H1 (cell line): ENCODE results near the gene SLC7A10. TPM values are rescaled to one million over a fixed set of nuclear protein-coding genes. Genes with fewer than 3 reads are reported as not detected.
A peak's percentile ranks its signal among the peaks of the same experiment; 100 is the strongest.

ENCODE experiments used
- CTCF ChIA-PET: fragments of 300-600 bp; sonication (Branson Sonifier 250); formaldehyde crosslinking; loops from one replicate; lab custom pipeline; 2021; ENCODE audit not compliant: partially characterized antibody; lab: Charles Lee
- POLR2A ChIA-PET: fragments of 300-600 bp; sonication (Branson Sonifier 250); formaldehyde crosslinking; loops from one replicate; lab custom pipeline; 2021; ENCODE audit warnings: inconsistent platforms; ENCODE audit not compliant: partially characterized antibody; lab: Charles Lee
- DNase-seq, 2 experiments: peaks; one replicate each; pipeline versions ENCODE4 v3.0.0 to v3.0.0-alpha.2; 2010 to 2022; ENCODE audit warnings: low spot score in 2 of 2, low read depth in 1 of 2, mixed read lengths in 1 of 2
- FAIRE-seq: peaks from 2 replicates; lab custom pipeline; 2011; peaks lifted over from hg19 to GRCh38; lab: Jason Lieb, UNC
- H2AFZ ChIP-seq: 2 replicates; pipeline ENCODE4 v1.8.1; 2012; ENCODE audit warnings: low read length, inconsistent platforms
- H2AK5ac ChIP-seq: 2 replicates; pipeline ENCODE4 v1.6.1; 2013; ENCODE audit warnings: low read depth, low read length
- H2BK120ac ChIP-seq: replicated peaks from 2 replicates; pipeline ENCODE3; 2013; ENCODE audit warnings: low read depth, low read length, inconsistent platforms
- H2BK12ac ChIP-seq: 2 replicates; pipeline ENCODE4 v1.6.1; 2013; ENCODE audit warnings: low read depth, low read length
- H2BK15ac ChIP-seq: 2 replicates; pipeline ENCODE4 v1.6.1; 2013; ENCODE audit warnings: low read length
- H2BK20ac ChIP-seq: 2 replicates; pipeline ENCODE4 v1.6.1; 2013; ENCODE audit warnings: low read length
- H2BK5ac ChIP-seq: 2 replicates; pipeline ENCODE4 v1.6.1; 2013; ENCODE audit warnings: low read depth, low read length
- H3K14ac ChIP-seq: 2 replicates; pipeline ENCODE4 v1.6.1; 2013; ENCODE audit warnings: inconsistent platforms; ENCODE audit not compliant: insufficient read length
- H3K18ac ChIP-seq: 2 replicates; pipeline ENCODE4 v1.6.1; 2013; ENCODE audit warnings: low read length; ENCODE audit errors: extremely low read depth
- H3K23ac ChIP-seq: 2 replicates; pipeline ENCODE4 v1.6.1; 2013; ENCODE audit warnings: inconsistent platforms; ENCODE audit not compliant: insufficient read length
- H3K23me2 ChIP-seq: 2 replicates; pipeline ENCODE4 v1.6.1; 2013; ENCODE audit warnings: low read depth, low read length
- H3K27ac ChIP-seq: 2 replicates; pipeline ENCODE4 v1.6.1; 2011; ENCODE audit warnings: low read depth, low read length, inconsistent platforms
- H3K27me3 ChIP-seq, 4 experiments: replicated peaks in 1 of 4; 1 replicate in 1 of 4; 2 replicates in 3 of 4; pipeline versions ENCODE4 v1.6.1 to v1.8.1; 2011 to 2013; ENCODE audit warnings: low read length in 3 of 4, mild to moderate bottlenecking in 3 of 4, inconsistent platforms in 2 of 4, mixed read lengths in 2 of 4, moderate library complexity in 1 of 4; ENCODE audit not compliant: control insufficient read depth in 3 of 4, insufficient read depth in 3 of 4; ENCODE audit errors: extremely low read depth in 1 of 4
- H3K36me3 ChIP-seq, 4 experiments: 2 replicates each; pipeline versions ENCODE4 v1.6.1 to v1.8.1; 2011 to 2013; ENCODE audit warnings: mild to moderate bottlenecking in 4 of 4, low read length in 3 of 4, moderate library complexity in 2 of 4, control low read depth in 1 of 4, inconsistent platforms in 1 of 4; ENCODE audit not compliant: insufficient read depth in 4 of 4, control insufficient read depth in 2 of 4
- H3K4ac ChIP-seq: replicated peaks from 2 replicates; pipeline ENCODE3; 2013; ENCODE audit warnings: low read length, low read depth, mixed read lengths, inconsistent platforms; ENCODE audit not compliant: insufficient read length
- H3K4me1 ChIP-seq, 4 experiments: replicated peaks in 1 of 4; 1 replicate in 1 of 4; 2 replicates in 3 of 4; pipeline versions ENCODE4 v1.6.1 to v1.8.1; 2011 to 2013; ENCODE audit warnings: low read length in 3 of 4, inconsistent platforms in 2 of 4, mixed read lengths in 1 of 4; ENCODE audit not compliant: insufficient read depth in 4 of 4, control insufficient read depth in 3 of 4
- H3K4me2 ChIP-seq, 2 experiments: 2 replicates each; pipeline versions ENCODE4 v1.6.1 to v1.8.1; 2011 to 2013; ENCODE audit warnings: low read depth in 2 of 2, low read length in 2 of 2, control low read depth in 1 of 2, inconsistent platforms in 1 of 2, mild to moderate bottlenecking in 1 of 2; ENCODE audit not compliant: insufficient read depth in 1 of 2
- H3K4me3 ChIP-seq, 4 experiments: fragments of 200-600, 300-600 bp in 1 of 4; sonication (generic), shearing (Covaris generic), sonication (Bioruptor Twin) in 1 of 4; 2 replicates each; pipeline versions ENCODE4 v1.5.1 to v1.8.1; 2011 to 2016; ENCODE audit warnings: low read length in 4 of 4, low read depth in 3 of 4, control low read depth in 2 of 4, inconsistent platforms in 2 of 4, mild to moderate bottlenecking in 2 of 4, mixed read lengths in 1 of 4, moderate library complexity in 1 of 4; ENCODE audit not compliant: insufficient read depth in 2 of 4; ENCODE audit errors: extremely low read depth in 1 of 4
- H3K56ac ChIP-seq: replicated peaks from 2 replicates; pipeline ENCODE3; 2013; ENCODE audit warnings: low read depth, mild to moderate bottlenecking, mixed read lengths, low read length, inconsistent platforms; ENCODE audit not compliant: insufficient read length
- H3K79me1 ChIP-seq: 2 replicates; pipeline ENCODE4 v1.6.1; 2013; ENCODE audit warnings: low read depth, low read length, control low read depth
- H3K79me2 ChIP-seq, 2 experiments: 2 replicates each; pipeline versions ENCODE4 v1.6.1 to v1.8.1; 2012 to 2013; ENCODE audit warnings: low read length in 2 of 2, mild to moderate bottlenecking in 2 of 2, inconsistent platforms in 1 of 2; ENCODE audit not compliant: insufficient read depth in 2 of 2, control insufficient read depth in 1 of 2
- H3K9ac ChIP-seq, 4 experiments: replicated peaks in 1 of 4; 1 replicate in 1 of 4; 2 replicates in 3 of 4; pipeline versions ENCODE4 v1.6.1 to v1.8.1; 2011 to 2013; ENCODE audit warnings: low read depth in 3 of 4, low read length in 3 of 4, control low read depth in 2 of 4, mild to moderate bottlenecking in 2 of 4, moderate library complexity in 2 of 4, inconsistent platforms in 1 of 4; ENCODE audit errors: extremely low read depth in 1 of 4
- H3K9me3 ChIP-seq, 2 experiments: 2 replicates each; pipeline versions ENCODE4 v1.6.1 to v1.8.1; 2012 to 2013; ENCODE audit warnings: mild to moderate bottlenecking in 2 of 2, moderate library complexity in 2 of 2, control low read depth in 1 of 2, inconsistent platforms in 1 of 2, low read depth in 1 of 2, low read length in 1 of 2, mixed read lengths in 1 of 2; ENCODE audit not compliant: insufficient read depth in 2 of 2
- H4K20me1 ChIP-seq, 2 experiments: replicated peaks in 1 of 2; 2 replicates each; pipeline versions ENCODE3 to v1.8.1; 2011 to 2013; ENCODE audit warnings: inconsistent platforms in 2 of 2, low read length in 2 of 2, mild to moderate bottlenecking in 1 of 2; ENCODE audit not compliant: insufficient read depth in 2 of 2, control insufficient read depth in 1 of 2
- H4K5ac ChIP-seq: 2 replicates; pipeline ENCODE4 v1.6.1; 2013; ENCODE audit warnings: low read length, low read depth, mixed read lengths, inconsistent platforms; ENCODE audit not compliant: insufficient read length
- H4K8ac ChIP-seq: 2 replicates; pipeline ENCODE4 v1.8.0; 2013; ENCODE audit warnings: mild to moderate bottlenecking, moderate library complexity, low read length, inconsistent platforms; ENCODE audit not compliant: insufficient read depth; ENCODE audit errors: extremely low read depth
- H4K91ac ChIP-seq: replicated peaks from 2 replicates; pipeline ENCODE3; 2013; ENCODE audit warnings: low read length, mixed read lengths, inconsistent platforms; ENCODE audit not compliant: insufficient read length
- BACH1 ChIP-seq: IDR thresholded peaks from 2 replicates; pipeline ENCODE4 v1.6.1; 2012; ENCODE audit warnings: low read length, improper control_type of control experiment
- BCL11A ChIP-seq, 2 experiments: IDR thresholded peaks; one replicate each; pipeline ENCODE4 v1.6.1; 2011; ENCODE audit warnings: low read depth in 2 of 2, low read length in 2 of 2, mild to moderate bottlenecking in 2 of 2
- CBX8 ChIP-seq: fragments of 300-800, 300-1000 bp; sonication (generic); IDR thresholded peaks from 2 replicates; pipeline ENCODE4 v1.7.1; 2016; ENCODE audit warnings: low read depth, low read length, borderline replicate concordance
- CHD2 ChIP-seq: IDR thresholded peaks from 2 replicates; pipeline ENCODE4 v1.6.1; 2012; ENCODE audit warnings: low read length, improper control_type of control experiment
- EP300 ChIP-seq, 2 experiments: IDR thresholded peaks; 1 replicate in 1 of 2; 2 replicates in 1 of 2; pipeline ENCODE4 v1.6.1; 2011 to 2012; ENCODE audit warnings: low read depth in 2 of 2, low read length in 2 of 2, mild to moderate bottlenecking in 2 of 2, borderline replicate concordance in 1 of 2, inconsistent platforms in 1 of 2, moderate library complexity in 1 of 2
- FOSL1 ChIP-seq: IDR thresholded peaks from 2 replicates; pipeline ENCODE4 v1.6.1; 2011; ENCODE audit warnings: mild to moderate bottlenecking, low read depth, low read length, moderate library complexity; ENCODE audit not compliant: insufficient read depth
- SIN3A ChIP-seq, 2 experiments: IDR thresholded peaks in 1 of 2; conservative IDR thresholded peaks in 1 of 2; 2 replicates each; pipeline ENCODE4 v1.6.1; 2011 to 2012; ENCODE audit warnings: low read length in 2 of 2, improper control_type of control experiment in 1 of 2, low read depth in 1 of 2, mild to moderate bottlenecking in 1 of 2
- SP1 ChIP-seq: IDR thresholded peaks from 2 replicates; pipeline ENCODE4 v1.6.1; 2011; ENCODE audit warnings: low read depth, low read length
- TBP ChIP-seq: IDR thresholded peaks from 2 replicates; pipeline ENCODE4 v1.6.1; 2011; ENCODE audit warnings: low read depth, low read length, improper control_type of control experiment
- WGBS, 2 experiments: shearing (Covaris generic) in 1 of 2; methylation state at CpG; one replicate each; pipeline versions ENCODE4 v1.1.6 to v1.1.7; 2013 to 2015; ENCODE audit warnings: low lambda C conversion rate in 2 of 2, mixed read lengths in 2 of 2, inconsistent platforms in 1 of 2, low coverage in 1 of 2, missing lambda C conversion rate in 1 of 2; ENCODE audit not compliant: insufficient replicate concordance in 2 of 2, insufficient coverage in 1 of 2, insufficient read length in 1 of 2; ENCODE audit errors: extremely low coverage in 1 of 2, missing lambda C conversion rate in 1 of 2; 5-methylcytosine and 5-hydroxymethylcytosine counted together
- polyA plus RNA-seq, 7 experiments: library from polyadenylated mRNA; depleted of rRNA in 3 of 7; stranded (reverse) in 5 of 7; unstranded in 2 of 7; fragments of >200 nt in 5 of 7; fragments of 200-250 nt in 2 of 7; gene quantifications; 1 replicate in 5 of 7; 2 replicates in 1 of 7; 4 replicates in 1 of 7; pipeline versions ENCODE4 v1.2.1 to v1.2.3, GENCODE V29; 2011 to 2013; ENCODE audit warnings: missing spikeins in 2 of 7, mixed read lengths in 2 of 7
- total RNA-seq: library from RNA; stranded (reverse); fragmentation: NEBNext Ultra II Directional; extraction: Animal tissue kit (Norgen Biotek cat#: 25700); gene quantifications from 2 replicates; pipeline ENCODE4 v1.2.1, GENCODE V29; 2021
- TF ChIP-seq, protein P1 (sequence below), 3 experiments: IDR thresholded peaks; 1 replicate in 2 of 3; 2 replicates in 1 of 3; pipeline versions ENCODE4 v1.5.1 to v1.6.1; 2011; ENCODE audit warnings: low read length in 3 of 3, mild to moderate bottlenecking in 3 of 3, inconsistent platforms in 2 of 3, low read depth in 1 of 3, moderate library complexity in 1 of 3; ENCODE audit not compliant: insufficient read depth in 1 of 3; ENCODE audit errors: control extremely low read depth in 1 of 3

The SLC7A10 gene
- total and polyA plus RNA-seq, 2 of the 8 experiments (the other 6 are each of a cell fraction or from before 2014, with no cell fraction given), result 3.7 to 7.1 TPM

DNA sequence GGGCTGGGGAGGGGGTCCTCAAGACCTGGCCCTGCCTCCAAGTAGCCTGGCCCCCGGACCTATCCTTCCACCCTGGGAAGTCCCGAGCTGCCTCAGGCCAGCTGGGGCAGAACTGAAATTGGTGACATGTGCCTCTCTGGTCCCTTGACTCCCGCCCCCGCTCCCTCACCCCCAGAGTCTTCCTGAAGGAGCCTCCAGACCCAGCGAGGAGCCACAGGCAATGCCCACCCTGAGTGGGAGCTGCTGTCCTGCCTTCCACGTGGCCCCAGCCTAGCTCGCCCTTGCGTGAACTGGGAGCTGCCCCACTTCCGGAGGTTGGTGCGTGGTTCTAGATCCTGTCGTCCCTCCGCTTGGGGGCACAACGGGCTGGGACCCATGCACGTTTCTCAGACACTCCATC, 42.1 kb upstream of the SLC7A10 start:
- Histone ChIP-seq H3K4me1 (no peaks in the 10 kb centered on the region; a peak in 1 of 7 replicates), H3K9ac (no peak overlapping the region), H3K4me3 (no peak overlapping the region), H2BK120ac (no peak overlapping the region), H3K27ac (no peak overlapping the region), H4K91ac (peak overlapping the region; percentile 54), H4K5ac (no peak overlapping the region), H3K36me3 (no peaks in the 10 kb centered on the region), H3K4me2 (no peak overlapping the region), H2BK20ac (no peak overlapping the region), H2BK12ac (peak overlapping the region; percentile 75; the same call in 1 of the 2 replicates), H3K27me3 (no peaks in the 10 kb centered on the region), H4K8ac (peak overlapping the region; percentile 71; the same call in 1 of the 2 replicates), H3K9me3 (no peaks in the 10 kb centered on the region), H3K79me1 (no peaks in the 10 kb centered on the region), H3K56ac (no peak overlapping the region), H2AFZ (no peak overlapping the region), H3K18ac (peak overlapping the region; percentile 32), H4K20me1 (no peaks in the 10 kb centered on the region), H3K23ac (no peak overlapping the region), H2BK15ac (0 out of 2 replicates have a peak overlapping the region, but pooled peaks have one; percentile 61), H3K4ac (peak overlapping the region; percentile 91), H3K79me2 (no peaks in the 10 kb centered on the region), H2AK5ac (no peak overlapping the region), H2BK5ac (no peak overlapping the region; the same call in 1 of the 2 replicates), H3K23me2 (no peaks in the 10 kb centered on the region), H3K14ac (no peak overlapping the region)
- ChIA-PET POLR2A (interaction anchor here (1.7 kb wide), 1 partner anchor 109 kb away, joined by 3 read pairs; no protein-coding TSS in a partner anchor), CTCF (interaction anchor here (0.7 to 3.6 kb wide), 6 partner anchors 22 to 131 kb away, joined by 3 to 16 read pairs (median 7); partner anchors contain the start of gene CEBPA)
- DNase-seq (no peak), FAIRE-seq (no peak)
- WGBS, 2 experiments, result 90% methylated on average over 12 of the region's 14 CpGs; no CpG with 5 or more reads in 1 of the 2 experiments
- TF ChIP-seq SIN3A (conservative IDR thresholded peaks at IDR 0.05 in 1 of 2, IDR thresholded peaks at IDR 0.05 in 1 of 2; ENCODE audit: low read depth in 1 of 2, low read length in 2 of 2) (no peak), CBX8 (no peak), TBP (no peak), BCL11A (IDR thresholded peaks at IDR 0.05; ENCODE audit: low read depth in 2 of 2, low read length in 2 of 2) (no peak), SP1 (no peak), BACH1 (no peak), FOSL1 (no peak), EP300 (IDR thresholded peaks at IDR 0.05; ENCODE audit: borderline replicate concordance in 1 of 2, low read depth in 2 of 2, low read length in 2 of 2) (no peak), CHD2 (no peak)
- TF ChIP-seq, protein P1, sequence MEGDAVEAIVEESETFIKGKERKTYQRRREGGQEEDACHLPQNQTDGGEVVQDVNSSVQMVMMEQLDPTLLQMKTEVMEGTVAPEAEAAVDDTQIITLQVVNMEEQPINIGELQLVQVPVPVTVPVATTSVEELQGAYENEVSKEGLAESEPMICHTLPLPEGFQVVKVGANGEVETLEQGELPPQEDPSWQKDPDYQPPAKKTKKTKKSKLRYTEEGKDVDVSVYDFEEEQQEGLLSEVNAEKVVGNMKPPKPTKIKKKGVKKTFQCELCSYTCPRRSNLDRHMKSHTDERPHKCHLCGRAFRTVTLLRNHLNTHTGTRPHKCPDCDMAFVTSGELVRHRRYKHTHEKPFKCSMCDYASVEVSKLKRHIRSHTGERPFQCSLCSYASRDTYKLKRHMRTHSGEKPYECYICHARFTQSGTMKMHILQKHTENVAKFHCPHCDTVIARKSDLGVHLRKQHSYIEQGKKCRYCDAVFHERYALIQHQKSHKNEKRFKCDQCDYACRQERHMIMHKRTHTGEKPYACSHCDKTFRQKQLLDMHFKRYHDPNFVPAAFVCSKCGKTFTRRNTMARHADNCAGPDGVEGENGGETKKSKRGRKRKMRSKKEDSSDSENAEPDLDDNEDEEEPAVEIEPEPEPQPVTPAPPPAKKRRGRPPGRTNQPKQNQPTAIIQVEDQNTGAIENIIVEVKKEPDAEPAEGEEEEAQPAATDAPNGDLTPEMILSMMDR (IDR thresholded peaks at IDR 0.05; ENCODE audit: control extremely low read depth in 1 of 3, insufficient read depth in 1 of 3, low read depth in 1 of 3, low read length in 3 of 3), result no peak
